Measurements from ENCODE around the gene FBXO7.

The FBXO7 gene

DNA sequence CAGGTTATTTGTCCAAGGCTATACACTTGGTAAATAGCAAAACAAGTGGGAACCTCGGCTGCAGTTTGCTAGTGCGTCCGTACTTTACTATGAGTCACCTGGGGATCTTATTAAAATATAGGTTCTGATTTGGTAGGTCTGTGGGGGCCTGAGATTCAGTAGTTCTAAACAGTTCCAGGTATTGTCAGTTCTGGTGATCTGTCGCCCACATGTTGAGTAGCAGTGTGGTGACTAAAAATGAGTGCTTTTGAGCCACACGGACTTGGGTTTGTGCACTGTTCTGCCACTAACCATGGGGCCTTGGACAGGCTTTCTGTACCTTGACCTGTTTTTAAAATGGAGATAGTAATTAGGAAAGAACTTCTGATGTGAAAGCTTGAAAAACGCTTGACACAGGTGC, 15.7 kb downstream of the FBXO7 start:
- FAIRE-seq, result no peak

GRCh38 chr22:32492111-32492510, 17.5 kb downstream of the FBXO7 start:
- no peak for FAIRE-seq

DNA sequence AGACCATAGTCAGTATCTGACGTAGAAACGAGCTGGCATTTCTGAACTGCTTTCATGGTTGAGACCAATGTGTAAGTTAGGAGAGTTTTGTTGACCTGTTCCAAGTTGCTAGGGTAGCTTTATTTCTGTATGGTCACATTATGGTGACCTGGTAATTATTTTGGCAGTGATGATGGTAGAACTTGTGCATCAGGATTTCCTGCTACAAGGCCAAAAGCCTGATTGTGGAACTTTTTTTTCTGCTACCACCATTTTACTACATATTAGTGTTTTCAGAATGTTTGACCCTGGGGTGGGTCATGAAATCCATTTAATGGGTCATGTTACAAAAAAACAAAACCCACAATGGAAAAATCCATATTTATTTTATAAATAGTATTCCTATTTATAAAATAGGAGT, 18.9 kb downstream of the FBXO7 start:
- no peak for FAIRE-seq

DNA sequence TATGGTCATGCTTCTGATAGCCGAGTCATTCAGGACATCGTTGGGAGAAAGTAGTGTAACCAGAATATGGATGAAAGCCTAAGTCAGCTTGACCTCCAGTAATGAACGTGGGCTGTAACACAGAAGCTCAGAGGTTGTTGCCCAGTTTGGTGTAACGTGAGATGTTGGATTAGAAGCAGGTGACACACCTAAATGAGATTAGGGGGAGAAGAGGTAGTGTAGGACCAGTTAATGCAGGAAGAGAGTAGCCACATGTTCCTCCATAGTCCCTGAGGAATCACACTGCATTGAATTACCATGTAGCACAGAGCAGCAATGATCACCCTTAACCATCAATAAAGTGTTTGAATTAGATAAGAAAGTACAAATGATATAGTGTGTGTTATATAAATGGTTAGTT, 20.4 kb downstream of the FBXO7 start:
- FAIRE-seq, result no peak

DNA sequence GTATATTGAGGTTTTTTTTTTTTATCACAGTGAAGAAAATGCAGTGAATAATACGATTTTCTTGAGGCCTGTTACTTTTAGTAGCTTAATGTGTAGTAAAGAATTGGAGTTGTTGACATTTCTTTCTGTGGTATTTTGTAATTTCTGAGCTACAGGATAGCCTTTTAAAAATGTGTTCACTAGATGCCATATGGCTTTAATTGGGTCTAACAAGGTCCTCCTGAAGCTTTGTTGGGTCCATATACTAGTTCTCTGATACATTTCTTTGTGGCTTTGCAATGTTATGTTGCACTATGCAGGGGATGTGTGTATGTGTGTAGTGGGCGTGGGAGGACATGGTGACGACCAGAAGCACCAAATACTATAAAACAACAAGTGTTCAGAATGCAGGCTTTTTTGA, 25.1 kb downstream of the FBXO7 start:
- no peak for FAIRE-seq

- FAIRE-seq, result no peak
Measured at GRCh38 chr22:32501836-32502752, 27.5 kb downstream of the FBXO7 start.

DNA sequence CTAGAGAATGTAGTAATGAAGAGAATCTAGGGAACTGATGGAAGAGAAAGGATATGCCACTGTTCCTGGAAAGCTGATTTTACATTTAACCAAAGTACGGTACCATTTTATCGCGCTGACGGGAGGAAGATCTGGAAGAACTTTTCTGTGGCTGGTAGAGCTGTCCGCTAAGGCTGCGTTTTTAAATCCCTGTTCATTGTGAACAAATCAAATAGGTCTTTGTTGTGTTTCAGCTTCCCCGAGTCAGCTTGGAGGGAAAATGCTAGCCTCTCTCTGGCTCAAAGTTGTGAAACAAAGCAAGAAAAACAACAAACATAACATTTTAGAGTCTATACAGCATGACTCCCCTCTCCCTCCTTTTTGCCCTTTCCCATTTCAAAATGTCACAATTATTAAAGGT, 34.4 kb downstream of the FBXO7 start:
- no peak for FAIRE-seq

DNA sequence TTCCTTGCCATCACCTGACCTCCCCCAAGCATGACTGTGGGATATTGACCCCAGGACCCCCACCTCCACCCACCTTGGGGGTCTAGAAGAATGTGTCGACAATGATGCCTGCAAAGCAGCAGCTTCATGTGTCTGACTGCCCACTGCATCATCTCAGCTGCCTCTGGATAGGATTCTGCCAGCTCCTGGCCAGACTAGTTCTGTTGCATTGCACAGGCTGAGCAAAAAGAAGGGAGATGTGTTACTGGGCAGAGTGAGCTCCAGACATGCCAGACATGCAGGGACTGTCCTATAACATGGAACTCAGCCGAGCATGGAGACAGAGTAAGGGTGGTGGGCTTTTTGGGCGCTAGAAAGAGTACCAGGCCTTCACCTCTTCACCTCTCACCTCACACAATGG, 36.7 kb downstream of the FBXO7 start:
- FAIRE-seq, result no peak

GRCh38 chr22:32511776-32512175, 37.2 kb downstream of the FBXO7 start:
- no peak for FAIRE-seq

GRCh38 chr22:32512267-32512982, 37.8 kb downstream of the FBXO7 start:
- no peak for FAIRE-seq

DNA sequence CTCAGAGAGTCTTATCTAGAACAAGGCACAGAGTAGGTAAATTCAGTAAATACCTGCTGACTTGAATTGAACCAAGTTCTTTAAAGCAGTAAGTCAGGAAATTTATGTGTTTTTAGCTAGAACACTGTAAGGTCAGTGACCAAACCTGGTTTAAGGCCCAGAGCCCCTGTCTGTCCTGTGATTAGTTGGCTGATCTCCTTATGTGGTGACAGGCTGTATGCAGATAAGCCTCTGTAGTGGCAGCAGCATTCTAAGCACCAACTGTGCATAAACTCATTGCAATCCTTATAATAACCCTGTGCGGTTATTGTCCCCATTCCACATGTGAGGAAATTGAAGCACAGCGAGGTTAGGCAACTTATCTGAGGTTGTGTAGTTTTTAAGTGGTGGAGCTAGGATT, 40.5 kb downstream of the FBXO7 start:
- FAIRE-seq, result no peak

- no peak for FAIRE-seq
Measured at GRCh38 chr22:32517488-32517887, 42.9 kb downstream of the FBXO7 start.

DNA sequence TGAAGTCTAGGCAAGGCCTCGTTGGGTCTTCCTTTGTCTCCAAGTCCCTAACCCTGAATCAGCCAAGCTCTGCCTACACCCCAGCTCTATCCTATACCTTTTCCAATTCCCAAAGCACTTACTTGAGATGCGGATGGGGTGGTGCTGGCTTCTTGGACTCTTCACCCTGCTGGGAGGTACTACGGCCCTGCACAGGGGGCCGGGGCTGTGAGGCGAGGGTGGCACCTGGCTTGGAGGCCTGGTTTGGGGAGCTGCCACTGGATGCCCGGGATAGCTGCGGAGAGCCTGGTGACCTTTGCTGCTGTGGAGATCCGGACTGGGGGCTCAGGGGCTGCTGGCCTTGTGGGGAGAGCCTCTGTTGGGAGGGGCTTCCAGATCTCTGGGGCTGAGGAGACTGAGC, 43.3 kb downstream of the FBXO7 start:
- no peak for FAIRE-seq

DNA sequence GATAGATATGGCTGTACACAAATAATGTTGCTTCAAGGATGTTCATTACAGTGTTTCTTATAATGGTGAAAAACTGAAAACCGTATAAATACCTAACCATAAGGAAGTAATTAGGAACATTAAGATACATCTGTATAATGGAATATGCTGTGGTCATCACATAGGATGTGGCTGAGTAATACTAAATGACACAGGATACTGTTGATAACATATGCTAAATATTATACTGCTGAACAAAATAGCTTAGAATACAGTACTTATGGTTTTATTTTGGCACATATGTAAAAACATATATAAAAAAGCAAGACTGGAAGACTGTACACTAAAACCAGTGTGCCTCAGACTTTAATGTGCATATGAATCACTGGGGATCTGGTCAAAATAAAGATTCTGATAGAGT, 43.8 kb downstream of the FBXO7 start:
- FAIRE-seq, result no peak

DNA sequence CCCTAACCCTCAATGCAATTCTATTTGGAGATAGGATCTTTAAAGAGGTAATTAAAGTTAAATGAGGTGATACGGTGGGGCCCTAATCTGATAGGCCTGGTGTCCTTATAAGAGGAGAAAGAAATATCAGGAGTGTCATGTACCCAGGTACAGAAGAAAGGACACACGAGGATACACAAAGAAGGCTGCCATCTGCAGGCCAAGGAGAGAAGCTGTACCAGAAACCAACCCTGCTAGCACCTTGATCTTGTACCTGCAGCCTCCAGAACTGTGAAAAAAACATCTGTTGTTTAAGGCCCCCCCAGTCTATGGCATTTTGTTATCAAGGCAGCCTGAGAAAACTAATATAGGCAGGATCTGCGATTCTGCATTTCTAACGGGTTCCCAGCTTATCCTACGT, 44.2 kb downstream of the FBXO7 start:
- no peak for FAIRE-seq

DNA sequence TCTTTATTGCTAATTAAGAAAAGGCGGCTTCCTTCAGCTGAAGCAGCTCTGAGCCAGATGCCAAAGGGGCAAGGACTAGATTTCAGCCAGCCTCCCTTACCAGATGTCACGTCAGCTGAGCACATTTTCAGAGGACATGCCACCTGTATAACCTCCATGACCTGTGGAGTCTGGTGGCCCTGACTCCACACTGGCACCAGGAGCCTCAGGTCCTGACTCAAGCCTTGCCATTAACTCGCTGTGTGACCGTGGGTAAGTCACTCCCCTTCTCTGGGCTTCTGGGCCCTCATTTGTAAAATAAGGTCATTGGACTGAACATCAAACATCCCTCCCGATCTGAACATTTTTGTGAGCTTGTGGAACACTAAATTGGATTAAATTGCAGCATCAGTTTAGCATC, 46.0 kb downstream of the FBXO7 start:
- FAIRE-seq, result no peak

- FAIRE-seq, result no peak
Measured at GRCh38 chr22:32522237-32522636, 47.6 kb downstream of the FBXO7 start.

DNA sequence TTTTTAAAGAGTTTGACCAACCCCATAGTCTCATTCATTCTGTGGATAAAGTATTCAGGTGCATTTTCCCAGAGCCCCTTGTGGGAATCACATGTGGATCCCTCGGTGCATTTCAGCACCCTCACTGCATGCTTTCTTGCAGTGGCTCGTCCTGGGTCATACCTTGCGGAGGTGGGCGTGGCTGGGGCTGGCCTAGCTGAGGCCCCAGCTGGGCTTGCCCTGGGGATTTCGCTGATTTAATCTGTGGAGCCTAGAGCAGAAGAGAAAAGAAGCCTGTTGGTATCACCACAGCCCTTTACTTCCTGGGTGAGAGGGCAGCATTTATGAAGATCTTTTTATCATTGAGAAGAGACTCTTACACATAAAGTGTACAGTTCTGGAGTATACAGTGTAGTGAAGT, 53.1 kb downstream of the FBXO7 start:
- no peak for FAIRE-seq

DNA sequence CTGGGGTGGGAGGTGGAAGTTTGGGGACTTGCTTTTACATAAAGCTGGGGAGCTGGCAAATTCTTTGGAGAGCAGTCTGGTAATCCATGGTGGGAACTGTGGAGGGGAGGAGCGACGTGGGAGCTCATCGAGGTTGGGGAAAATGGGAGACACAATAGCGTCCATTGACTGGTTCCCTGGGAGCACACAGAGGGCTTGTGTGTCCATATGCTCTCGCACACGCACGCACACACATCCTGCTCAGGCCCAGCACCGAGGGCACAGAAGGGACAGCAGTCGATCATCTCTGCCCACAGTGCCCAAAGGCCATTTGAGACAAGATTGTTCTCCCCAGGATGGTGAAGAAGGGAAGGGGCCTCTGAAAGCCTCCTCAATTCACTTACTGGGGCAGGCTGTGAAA, 53.7 kb downstream of the FBXO7 start:
- FAIRE-seq, result no peak

DNA sequence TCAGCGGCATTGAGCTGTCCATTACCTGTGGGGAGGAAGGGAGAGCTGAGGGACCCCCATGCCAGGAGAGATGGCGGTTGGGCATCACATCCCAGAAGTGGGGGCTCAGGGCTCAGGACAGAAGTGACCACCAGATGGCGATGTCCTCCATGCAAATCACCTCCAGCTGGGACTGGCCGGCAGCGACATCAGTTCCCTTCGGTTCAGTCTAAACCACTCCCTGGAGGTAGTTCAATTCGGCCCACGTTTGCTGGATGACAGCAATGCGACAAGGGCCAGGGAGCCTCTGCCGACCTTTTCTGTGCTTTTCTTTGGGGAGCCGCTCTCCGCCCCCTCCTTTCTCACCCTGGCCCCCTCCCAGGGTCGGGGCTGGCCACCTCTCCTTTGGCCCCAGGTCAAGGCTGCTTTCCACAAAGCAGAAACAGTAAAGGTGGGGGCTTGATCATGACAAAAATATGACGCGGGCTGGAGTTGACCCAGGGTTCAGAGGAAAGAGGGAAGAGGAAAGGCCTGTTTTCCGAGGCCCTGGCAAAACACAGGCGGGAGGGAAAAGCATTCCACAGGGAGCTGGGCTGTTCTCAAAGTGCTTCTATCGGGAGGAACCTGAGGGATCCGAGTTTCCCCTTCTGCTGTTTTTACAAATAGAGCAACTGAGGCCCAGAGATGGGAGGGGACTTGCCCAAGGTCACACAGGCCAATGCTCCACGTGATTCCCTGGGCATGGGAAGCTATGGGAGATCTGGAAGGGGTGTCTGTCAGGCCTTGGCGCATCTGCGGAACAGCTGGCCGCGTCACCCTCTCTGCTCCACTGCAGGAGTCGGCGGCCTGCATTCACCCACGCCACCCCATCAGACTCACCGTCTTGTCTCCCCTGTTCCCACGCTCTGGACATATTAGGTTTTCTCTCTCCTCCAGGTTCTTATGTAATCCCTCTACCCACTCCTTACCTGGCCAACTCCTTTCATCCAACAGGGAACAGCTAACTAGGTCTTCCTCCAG, 54.7 kb downstream of the FBXO7 start:
- FAIRE-seq, result no peak

- no peak for FAIRE-seq
Measured at GRCh38 chr22:32531228-32531627, 56.6 kb downstream of the FBXO7 start.

DNA sequence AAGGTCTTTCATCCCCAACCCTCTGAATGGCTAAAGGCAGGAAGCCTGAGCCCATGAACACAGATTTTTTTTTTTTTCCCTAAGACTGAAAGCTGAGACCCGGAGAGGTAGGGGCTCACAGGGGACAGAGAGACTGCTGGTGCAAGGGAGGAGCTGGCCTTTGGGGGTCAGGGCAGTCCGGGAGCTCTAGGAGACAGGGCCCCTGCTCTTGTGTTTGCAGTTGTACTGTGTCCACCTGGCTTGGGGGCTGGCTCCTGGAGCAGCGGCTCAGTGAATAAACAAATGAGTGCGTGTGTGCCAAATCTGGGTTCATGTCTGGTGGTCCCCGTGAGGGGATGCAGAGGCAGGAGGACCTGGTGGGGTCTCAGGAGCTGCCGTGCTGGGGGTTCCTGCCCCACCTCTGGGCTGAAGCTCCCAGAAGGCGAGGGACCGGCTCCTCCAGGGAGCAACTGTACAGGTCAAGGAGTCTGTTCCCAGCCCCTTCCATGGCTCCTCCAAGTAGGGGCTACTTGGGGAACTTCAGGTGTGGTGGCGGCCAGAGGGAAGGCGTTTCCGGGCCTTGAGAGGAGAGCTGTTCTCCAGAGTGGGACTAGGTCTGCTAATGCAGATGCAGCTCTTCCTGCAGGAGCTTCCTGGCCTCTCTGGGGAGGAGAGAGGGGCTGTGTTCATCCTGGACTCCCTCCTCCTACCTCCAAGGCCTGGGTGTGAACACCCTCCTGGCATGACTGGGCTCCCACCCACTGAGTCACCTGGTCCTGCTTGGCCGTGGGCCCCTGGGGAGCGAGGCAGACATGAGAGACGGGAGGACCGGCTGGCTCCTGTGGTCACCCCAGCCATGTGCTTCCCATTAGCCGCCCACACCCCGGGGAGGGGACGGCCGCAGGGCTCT, 57.6 kb downstream of the FBXO7 start:
- no peak for FAIRE-seq

All from A204.1 (cell line).